ENCODE measurements around the gene GPC6.

DNA sequence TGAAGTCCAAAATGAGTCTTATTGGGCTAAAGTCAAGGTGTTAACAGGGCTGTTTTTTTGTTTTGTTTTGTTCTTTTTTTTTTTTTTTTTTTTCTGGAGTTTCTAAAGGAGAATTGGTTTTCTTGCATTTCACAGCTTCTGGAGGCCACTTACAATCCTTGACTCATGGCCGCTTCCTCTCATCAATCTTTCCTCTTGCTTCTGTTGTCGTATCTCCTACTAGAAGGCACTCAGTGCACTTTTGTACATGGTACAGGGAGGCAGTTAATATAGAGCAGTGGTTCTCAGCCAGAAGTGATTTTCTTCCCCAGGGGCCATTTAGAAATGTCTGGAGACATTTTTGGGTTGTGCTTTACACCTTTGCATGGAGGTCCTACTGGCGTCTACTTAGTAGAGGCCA is 706.3 kb downstream of the GPC6 start:
- TF ChIP-seq, protein P1, sequence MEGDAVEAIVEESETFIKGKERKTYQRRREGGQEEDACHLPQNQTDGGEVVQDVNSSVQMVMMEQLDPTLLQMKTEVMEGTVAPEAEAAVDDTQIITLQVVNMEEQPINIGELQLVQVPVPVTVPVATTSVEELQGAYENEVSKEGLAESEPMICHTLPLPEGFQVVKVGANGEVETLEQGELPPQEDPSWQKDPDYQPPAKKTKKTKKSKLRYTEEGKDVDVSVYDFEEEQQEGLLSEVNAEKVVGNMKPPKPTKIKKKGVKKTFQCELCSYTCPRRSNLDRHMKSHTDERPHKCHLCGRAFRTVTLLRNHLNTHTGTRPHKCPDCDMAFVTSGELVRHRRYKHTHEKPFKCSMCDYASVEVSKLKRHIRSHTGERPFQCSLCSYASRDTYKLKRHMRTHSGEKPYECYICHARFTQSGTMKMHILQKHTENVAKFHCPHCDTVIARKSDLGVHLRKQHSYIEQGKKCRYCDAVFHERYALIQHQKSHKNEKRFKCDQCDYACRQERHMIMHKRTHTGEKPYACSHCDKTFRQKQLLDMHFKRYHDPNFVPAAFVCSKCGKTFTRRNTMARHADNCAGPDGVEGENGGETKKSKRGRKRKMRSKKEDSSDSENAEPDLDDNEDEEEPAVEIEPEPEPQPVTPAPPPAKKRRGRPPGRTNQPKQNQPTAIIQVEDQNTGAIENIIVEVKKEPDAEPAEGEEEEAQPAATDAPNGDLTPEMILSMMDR (conservative IDR thresholded peaks at IDR 0.05): no peak
- no peak for TF ChIP-seq EZH2 (IDR thresholded peaks at IDR 0.05; ENCODE audit: low read depth)
